OCI-LY7 (cell line): ENCODE data around the gene ZNF723. TPM values are rescaled to one million over a fixed set of nuclear protein-coding genes. Genes with fewer than 3 reads are reported as not detected.

Experiments used
- BruUV-seq: library from RNA; stranded (reverse); fragments of 400-500 nt; replicated peaks from 2 replicates; lab custom pipeline; 2021; lab: Mats Ljungman, UMichigan
- CTCF ChIA-PET: fragments of 300-600 bp; sonication (Branson Sonifier 250); formaldehyde crosslinking; loops from one replicate; lab custom pipeline; 2022; ENCODE audit warnings: antibody characterized with exemption; ENCODE audit not compliant: unreplicated experiment; lab: Charles Lee
- POLR2A ChIA-PET: fragments of 300-600 bp; sonication (Branson Sonifier 250); formaldehyde crosslinking; loops from one replicate; lab custom pipeline; 2022; ENCODE audit warnings: antibody characterized with exemption; lab: Charles Lee
- DNase-seq: peaks from one replicate; pipeline ENCODE4 v3.0.0-alpha.2; 2015; ENCODE audit warnings: low spot score
- H2AFZ ChIP-seq: fragments of 200-600 bp; sonication (generic), shearing (Covaris generic); 2 replicates; pipeline ENCODE4 v1.6.1; 2014; ENCODE audit warnings: mild to moderate bottlenecking, antibody characterized with exemption, low read length, moderate library complexity
- H3K27ac ChIP-seq: fragments of 200-600 bp; sonication (generic); 2 replicates; pipeline ENCODE4 v1.5.1; 2014; ENCODE audit warnings: mixed run types, low read depth, mild to moderate bottlenecking, moderate library complexity, low read length, inconsistent platforms; ENCODE audit not compliant: poor library complexity, severe bottlenecking
- H3K36me3 ChIP-seq: fragments of 200-600 bp; sonication (generic); 2 replicates; pipeline ENCODE4 v1.6.1; 2014; ENCODE audit warnings: mild to moderate bottlenecking, antibody characterized with exemption, low read length, moderate library complexity, mixed read lengths; ENCODE audit not compliant: insufficient read depth
- H3K4me1 ChIP-seq: fragments of 200-600 bp; sonication (generic); 2 replicates; pipeline ENCODE4 v1.5.1; 2014; ENCODE audit warnings: mild to moderate bottlenecking, low read length; ENCODE audit not compliant: insufficient read depth, poor library complexity, severe bottlenecking
- H3K4me2 ChIP-seq: fragments of 200-600 bp; sonication (generic); 2 replicates; pipeline ENCODE4 v1.6.1; 2014; ENCODE audit warnings: mild to moderate bottlenecking, low read length
- H3K4me3 ChIP-seq: fragments of 200-600 bp; sonication (generic); 2 replicates; pipeline ENCODE4 v1.5.1; 2014; ENCODE audit warnings: mild to moderate bottlenecking, low read depth, low read length; ENCODE audit not compliant: poor library complexity, severe bottlenecking
- H3K79me2 ChIP-seq: fragments of 200-600 bp; sonication (generic); 2 replicates; pipeline ENCODE4 v1.6.1; 2016; ENCODE audit warnings: low read depth, mild to moderate bottlenecking, low read length, moderate library complexity, mixed read lengths; ENCODE audit not compliant: insufficient read depth
- H3K9me2 ChIP-seq: fragments of 200-600 bp; sonication (generic); 2 replicates; pipeline ENCODE4 v1.6.1; 2016; ENCODE audit warnings: mild to moderate bottlenecking, low read length, mixed read lengths; ENCODE audit not compliant: insufficient read depth
- H3K9me3 ChIP-seq: fragments of 200-600 bp; sonication (generic); 2 replicates; pipeline ENCODE4 v1.6.1; 2014; ENCODE audit warnings: mild to moderate bottlenecking, mixed run types, low read length, mixed read lengths
- H4K20me1 ChIP-seq: fragments of 200-600 bp; sonication (generic); 2 replicates; pipeline ENCODE4 v1.6.1; 2014; ENCODE audit warnings: mild to moderate bottlenecking, antibody characterized with exemption, low read length, moderate library complexity, mixed read lengths; ENCODE audit not compliant: insufficient read depth
- CTCF ChIP-seq: fragments of 200-600 bp; sonication (generic); conservative IDR thresholded peaks from 2 replicates; pipeline ENCODE4 v1.5.1; 2014; ENCODE audit warnings: mild to moderate bottlenecking, antibody characterized with exemption, low read length, moderate library complexity, mixed read lengths
- EZH2phosphoT487 ChIP-seq: fragments of 200-600 bp; sonication (generic); IDR thresholded peaks from 2 replicates; pipeline ENCODE4 v1.6.1; 2018; ENCODE audit warnings: low read depth, borderline replicate concordance, mild to moderate bottlenecking, mixed run types, antibody characterized with exemption, low read length, moderate library complexity, mixed read lengths
- intact Hi-C: fragments of 100-400 bp; cut with micrococcal nuclease; formaldehyde crosslinking; loops from one replicate; pipeline ENCODE4 v1.10.0; 2022; ENCODE audit not compliant: unreplicated experiment
- total RNA-seq, 2 experiments: library from RNA; depleted of rRNA in 1 of 2; stranded (reverse); fragments of >200 nt in 1 of 2; shearing (Covaris generic) in 1 of 2; gene quantifications; 2 replicates each; pipeline ENCODE4 v1.2.3, GENCODE V29; 2014 to 2022

Gene ZNF723
- total RNA-seq, 2 experiments from 2014 or later = not detected

- no peak overlapping the region for H2AFZ ChIP-seq
- intact Hi-C loops = no loop called here
- H3K4me2 ChIP-seq = no peak overlapping the region
- H3K4me3 ChIP-seq = no peak overlapping the region
- H3K27ac ChIP-seq = no peak overlapping the region
- no TSS peak for BruUV-seq
- H3K79me2 ChIP-seq = no peaks in the 10 kb centered on the region
- H3K36me3 ChIP-seq = no peaks in the 10 kb centered on the region
- TF ChIP-seq EZH2phosphoT487 (no peak), CTCF (no peak)
- DNase-seq = no peak
- no peaks in the 10 kb centered on the region for H4K20me1 ChIP-seq
- ChIA-PET POLR2A (no interaction called here), CTCF (no interaction called here)
- no peaks in the 10 kb centered on the region for H3K9me3 ChIP-seq
- H3K9me2 ChIP-seq = no peaks in the 10 kb centered on the region
- no peaks in the 10 kb centered on the region for H3K4me1 ChIP-seq
These were observed 35.1 kb upstream of the ZNF723 start for GRCh38 chr19:22797040-22797439.

GRCh38 chr19:22806418-22806817 is 25.7 kb upstream of the ZNF723 start:
- no TSS peak for BruUV-seq
- Histone ChIP-seq H3K36me3 (no peaks in the 10 kb centered on the region), H3K79me2 (no peaks in the 10 kb centered on the region), H3K4me1 (no peaks in the 10 kb centered on the region), H3K4me2 (no peak overlapping the region), H2AFZ (no peak overlapping the region), H3K27ac (no peak overlapping the region), H3K4me3 (no peak overlapping the region), H3K9me2 (no peaks in the 10 kb centered on the region), H3K9me3 (no peaks in the 10 kb centered on the region), H4K20me1 (no peaks in the 10 kb centered on the region)
- ChIA-PET POLR2A (no interaction called here), CTCF (no interaction called here)
- intact Hi-C loops = no loop called here
- TF ChIP-seq CTCF = no peak
- no peak for DNase-seq

- H3K27ac ChIP-seq = no peak overlapping the region
- H3K4me3 ChIP-seq = no peak overlapping the region
- no peak overlapping the region for H2AFZ ChIP-seq
- ChIA-PET POLR2A (no interaction called here), CTCF (no interaction called here)
- H3K4me2 ChIP-seq = no peak overlapping the region
- H3K36me3 ChIP-seq = no peaks in the 10 kb centered on the region
- no TSS peak for BruUV-seq
- DNase-seq = no peak
- intact Hi-C loops = no loop called here
- no peaks in the 10 kb centered on the region for H4K20me1 ChIP-seq
- no peaks in the 10 kb centered on the region for H3K4me1 ChIP-seq
- no peaks in the 10 kb centered on the region for H3K9me2 ChIP-seq
- TF ChIP-seq EZH2phosphoT487 = no peak
- no peak for TF ChIP-seq CTCF
- H3K79me2 ChIP-seq = no peaks in the 10 kb centered on the region
- H3K9me3 ChIP-seq = no peaks in the 10 kb centered on the region
These were observed 24.8 kb upstream of the ZNF723 start for GRCh38 chr19:22807061-22807835.
